NCI-H1694 (cell line): ENCODE data around the gene GUCA2A.
"Not testable (repeated sequence)": the region's sequence is repeated elsewhere in the genome, so short reads cannot be mapped to it uniquely, and the experiment has no call there.

Experiments used
- DNase-seq: peaks from one replicate; lab custom pipeline; 2025; lab: John Stamatoyannopoulos, UW

GUCA2A gene

GRCh38 chr1:42164551-42165420 is at the start of gene GUCA2A:
TSS of gene GUCA2A (minus strand) at chr1:42164745. CDS start at chr1:42164712, 33 bp downstream.
- DNase-seq: no peak

GRCh38 chr1:42211224-42211623 is 46.7 kb upstream of the GUCA2A start:
- DNase-seq: no peak

GRCh38 chr1:42210421-42211133 is 46.0 kb upstream of the GUCA2A start:
- DNase-seq: no peak

- DNase-seq: no peak
Measured at GRCh38 chr1:42209526-42210251, 45.1 kb upstream of the GUCA2A start.

- not testable (repeated sequence) for DNase-seq
Measured at GRCh38 chr1:42206930-42207329, 42.4 kb upstream of the GUCA2A start.

GRCh38 chr1:42206164-42206563 is 41.6 kb upstream of the GUCA2A start:
- no peak for DNase-seq

GRCh38 chr1:42201986-42202385 is 37.4 kb upstream of the GUCA2A start:
- DNase-seq: no peak

GRCh38 chr1:42198251-42198650 is 33.7 kb upstream of the GUCA2A start:
- no peak for DNase-seq

- no peak for DNase-seq
Measured at GRCh38 chr1:42195841-42196240, 31.3 kb upstream of the GUCA2A start.

- no peak for DNase-seq
Measured at GRCh38 chr1:42192106-42192505, 27.6 kb upstream of the GUCA2A start.

- no peak for DNase-seq
Measured at GRCh38 chr1:42191319-42191718, 26.8 kb upstream of the GUCA2A start.

- DNase-seq: no peak
Measured at GRCh38 chr1:42189931-42190853, 25.6 kb upstream of the GUCA2A start.

- DNase-seq: no peak
Measured at GRCh38 chr1:42186152-42186551, 21.6 kb upstream of the GUCA2A start.

- DNase-seq: no peak
Measured at GRCh38 chr1:42184616-42185015, 20.1 kb upstream of the GUCA2A start.

- DNase-seq: no peak
Measured at GRCh38 chr1:42183957-42184268, 19.4 kb upstream of the GUCA2A start.

- DNase-seq: no peak
Measured at GRCh38 chr1:42183210-42183956, 18.8 kb upstream of the GUCA2A start.

- DNase-seq: no peak
Measured at GRCh38 chr1:42181687-42182086, 17.1 kb upstream of the GUCA2A start.

GRCh38 chr1:42179900-42180329 is 15.4 kb upstream of the GUCA2A start:
- no peak for DNase-seq

GRCh38 chr1:42179275-42179674 is 14.7 kb upstream of the GUCA2A start:
- DNase-seq: no peak

- DNase-seq: no peak
Measured at GRCh38 chr1:42178249-42178648, 13.7 kb upstream of the GUCA2A start.

- DNase-seq: no peak
Measured at GRCh38 chr1:42177541-42177981, 13.0 kb upstream of the GUCA2A start.
